SU-DHL-6 (cell line): ENCODE data around the gene MUC20.
"Not testable (repeated sequence)": the region's sequence is repeated elsewhere in the genome, so short reads cannot be mapped to it uniquely, and the experiment has no call there.

Experiments
- H2AFZ ChIP-seq: fragments of 200-600 bp; sonication (generic); 2 replicates; pipeline ENCODE4 v1.6.1; 2014; ENCODE audit warnings: low read depth, mild to moderate bottlenecking, moderate library complexity, mixed read lengths, antibody characterized with exemption, low read length; ENCODE audit not compliant: severe bottlenecking
- H3F3A ChIP-seq: fragments of 200-600 bp; shearing (Covaris generic); 2 replicates; pipeline ENCODE4 v1.6.0; 2016; ENCODE audit warnings: antibody characterized with exemption, mild to moderate bottlenecking; ENCODE audit not compliant: insufficient read depth
- H3K27ac ChIP-seq: fragments of 200-600 bp; sonication (generic); 2 replicates; pipeline ENCODE4 v1.5.1; 2016; ENCODE audit warnings: low read depth, mild to moderate bottlenecking, low read length, moderate library complexity, mixed read lengths
- H3K27me3 ChIP-seq: fragments of 200-600 bp; sonication (generic), shearing (Covaris generic); 2 replicates; pipeline ENCODE4 v1.6.0; 2014; ENCODE audit warnings: mild to moderate bottlenecking, low read length
- H3K36me3 ChIP-seq: fragments of 200-600 bp; sonication (generic); 2 replicates; pipeline ENCODE4 v1.6.1; 2014; ENCODE audit warnings: mild to moderate bottlenecking, low read length, mixed read lengths
- H3K4me2 ChIP-seq: fragments of 300-600, 200-600 bp; shearing (Covaris generic), sonication (generic); 2 replicates; pipeline ENCODE4 v1.6.0; 2014; ENCODE audit warnings: low read length, low read depth, mild to moderate bottlenecking; ENCODE audit not compliant: poor library complexity, severe bottlenecking
- H3K4me3 ChIP-seq: fragments of 200-600 bp; sonication (generic); 2 replicates; pipeline ENCODE4 v1.5.1; 2014; ENCODE audit warnings: antibody characterized with exemption, low read length, mild to moderate bottlenecking, mixed read lengths; ENCODE audit not compliant: insufficient read depth, poor library complexity, severe bottlenecking
- H3K79me2 ChIP-seq: fragments of 200-600 bp; sonication (generic); 2 replicates; pipeline ENCODE4 v1.6.1; 2014; ENCODE audit warnings: mild to moderate bottlenecking, low read length, moderate library complexity; ENCODE audit not compliant: insufficient read depth
- H3K9ac ChIP-seq: fragments of 200-600 bp; sonication (generic); 2 replicates; pipeline ENCODE4 v1.7.0; 2014; ENCODE audit warnings: mild to moderate bottlenecking, low read length
- H3K9me2 ChIP-seq: fragments of 200-600 bp; sonication (generic); replicated peaks from 2 replicates; pipeline ENCODE4 v1.6.1; 2014; ENCODE audit warnings: low read length; ENCODE audit not compliant: insufficient read depth
- H3K9me3 ChIP-seq: fragments of 200-600 bp; sonication (generic); 2 replicates; pipeline ENCODE4 v1.6.1; 2014; ENCODE audit warnings: low read length, mixed read lengths; ENCODE audit not compliant: insufficient read depth
- H4K20me1 ChIP-seq: fragments of 200-600 bp; sonication (generic); 2 replicates; pipeline ENCODE4 v1.6.1; 2014; ENCODE audit warnings: low read depth, mild to moderate bottlenecking, antibody characterized with exemption, low read length, moderate library complexity, mixed read lengths
- EZH2phosphoT487 ChIP-seq: fragments of 200-600 bp; sonication (generic), shearing (Covaris generic); conservative IDR thresholded peaks from 2 replicates; pipeline ENCODE4 v1.6.1; 2018; ENCODE audit warnings: mild to moderate bottlenecking, antibody characterized with exemption, low read length, moderate library complexity, mixed read lengths
- TF ChIP-seq, protein P1 (sequence below): fragments of 200-600 bp; sonication (generic); IDR thresholded peaks from one replicate; pipeline ENCODE4 v1.5.1; 2017; ENCODE audit warnings: antibody characterized with exemption, mild to moderate bottlenecking, low read length, moderate library complexity; ENCODE audit not compliant: insufficient read depth, poor library complexity, severe bottlenecking

Gene MUC20

DNA sequence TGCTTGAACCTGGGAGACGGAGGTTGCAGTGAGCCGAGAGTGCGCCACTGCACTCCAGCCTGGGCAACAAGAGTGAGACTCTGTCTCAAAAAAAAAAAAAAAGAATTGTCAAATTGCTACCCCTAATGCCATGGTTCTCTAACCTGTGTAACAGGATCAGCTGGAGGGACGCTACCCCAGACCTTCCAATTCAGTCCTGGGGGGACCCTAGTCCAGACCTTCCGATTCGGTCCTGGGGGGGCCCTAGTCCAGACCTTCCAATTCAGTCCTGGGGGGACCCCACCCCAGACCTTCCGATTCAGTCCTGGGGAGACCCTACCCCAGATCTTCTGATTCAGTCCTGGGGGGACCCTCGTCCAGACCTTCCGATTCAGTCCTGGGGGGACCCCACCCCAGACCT is 29.8 kb upstream of the MUC20 start:
- Histone ChIP-seq H3K36me3 (peaks cover 4% of the 10 kb centered on the region), H3K9me3 (no peaks in the 10 kb centered on the region), H3F3A (peaks cover 7% of the 10 kb centered on the region; the same call in 1 of the 2 replicates), H2AFZ (no peak overlapping the region), H3K9me2 (no peaks in the 10 kb centered on the region), H3K4me3 (no peak overlapping the region), H4K20me1 (no peaks in the 10 kb centered on the region), H3K27me3 (no peaks in the 10 kb centered on the region), H3K4me2 (no peak overlapping the region), H3K9ac (no peak overlapping the region), H3K79me2 (no peaks in the 10 kb centered on the region), H3K27ac (no peak overlapping the region)
- no peak for TF ChIP-seq EZH2phosphoT487
- TF ChIP-seq, protein P1, sequence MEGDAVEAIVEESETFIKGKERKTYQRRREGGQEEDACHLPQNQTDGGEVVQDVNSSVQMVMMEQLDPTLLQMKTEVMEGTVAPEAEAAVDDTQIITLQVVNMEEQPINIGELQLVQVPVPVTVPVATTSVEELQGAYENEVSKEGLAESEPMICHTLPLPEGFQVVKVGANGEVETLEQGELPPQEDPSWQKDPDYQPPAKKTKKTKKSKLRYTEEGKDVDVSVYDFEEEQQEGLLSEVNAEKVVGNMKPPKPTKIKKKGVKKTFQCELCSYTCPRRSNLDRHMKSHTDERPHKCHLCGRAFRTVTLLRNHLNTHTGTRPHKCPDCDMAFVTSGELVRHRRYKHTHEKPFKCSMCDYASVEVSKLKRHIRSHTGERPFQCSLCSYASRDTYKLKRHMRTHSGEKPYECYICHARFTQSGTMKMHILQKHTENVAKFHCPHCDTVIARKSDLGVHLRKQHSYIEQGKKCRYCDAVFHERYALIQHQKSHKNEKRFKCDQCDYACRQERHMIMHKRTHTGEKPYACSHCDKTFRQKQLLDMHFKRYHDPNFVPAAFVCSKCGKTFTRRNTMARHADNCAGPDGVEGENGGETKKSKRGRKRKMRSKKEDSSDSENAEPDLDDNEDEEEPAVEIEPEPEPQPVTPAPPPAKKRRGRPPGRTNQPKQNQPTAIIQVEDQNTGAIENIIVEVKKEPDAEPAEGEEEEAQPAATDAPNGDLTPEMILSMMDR = no peak

DNA sequence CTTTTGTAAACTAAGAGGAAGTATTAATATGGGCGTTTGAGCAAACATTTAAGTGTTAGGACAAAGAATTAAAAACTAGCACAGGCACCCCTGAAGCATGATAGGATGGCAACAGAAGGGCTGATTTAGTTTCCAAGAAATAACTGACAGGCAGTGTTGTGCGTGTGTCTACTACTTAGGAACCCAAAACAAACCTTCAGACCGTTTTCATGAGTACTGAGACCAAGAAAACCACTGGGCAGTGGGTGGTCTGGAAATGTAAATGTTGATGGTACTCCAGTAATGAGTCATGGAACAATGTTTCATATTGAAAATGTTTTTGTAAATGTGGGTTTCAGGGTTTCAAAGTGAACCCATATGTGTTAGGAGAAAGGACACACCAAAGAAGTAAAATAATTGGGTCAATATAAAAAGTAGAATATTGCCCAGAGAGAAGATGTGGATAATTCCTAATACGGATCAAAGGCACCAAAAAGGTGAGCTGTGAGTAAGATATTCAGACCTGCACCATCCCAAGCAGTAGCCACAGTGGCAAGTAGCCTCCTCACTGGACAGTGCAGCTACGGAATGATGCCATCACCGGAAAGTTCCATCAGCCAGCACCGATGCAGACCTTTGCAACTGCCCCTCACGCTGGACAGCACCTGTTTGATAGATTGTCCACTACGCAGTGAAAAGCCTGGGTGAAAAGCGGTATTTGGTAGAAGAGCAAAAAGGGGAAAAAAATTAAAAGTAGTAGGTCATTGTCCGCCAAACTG is 29.0 kb upstream of the MUC20 start:
- not testable (repeated sequence) for H3K4me3 ChIP-seq, H3K36me3 ChIP-seq

DNA sequence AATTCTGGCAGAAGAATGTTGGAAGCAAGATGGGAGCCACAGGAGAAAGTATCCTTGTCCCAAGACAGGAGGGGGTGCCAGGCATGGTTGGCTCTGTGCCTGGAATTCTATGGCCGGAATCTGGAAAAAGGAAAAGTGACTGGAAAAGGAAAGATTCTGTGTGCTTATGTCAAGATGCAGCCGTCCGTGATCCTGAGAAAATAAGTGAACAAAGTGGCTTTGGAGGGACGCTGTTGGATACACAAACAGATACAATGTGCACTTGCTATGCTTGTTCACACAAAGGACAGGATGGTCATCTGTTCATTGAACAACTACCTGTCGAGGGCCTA is 28.5 kb upstream of the MUC20 start:
- Histone ChIP-seq H3K9ac (no peak overlapping the region), H3K27me3 (no peaks in the 10 kb centered on the region), H3K9me3 (no peaks in the 10 kb centered on the region), H3K36me3 (no peaks in the 10 kb centered on the region), H3K4me2 (no peak overlapping the region), H3K9me2 (no peaks in the 10 kb centered on the region), H3K4me3 (no peak overlapping the region), H2AFZ (no peak overlapping the region), H3K27ac (no peak overlapping the region), H4K20me1 (no peaks in the 10 kb centered on the region), H3K79me2 (no peaks in the 10 kb centered on the region), H3F3A (peaks cover 5% of the 10 kb centered on the region; the same call in 1 of the 2 replicates)
- TF ChIP-seq EZH2phosphoT487 = no peak
- TF ChIP-seq, protein P1 = no peak

More for the DNA sequence above, 29.0 kb upstream of the MUC20 start:
- H4K20me1 ChIP-seq, H3K9ac ChIP-seq, H3K27me3 ChIP-seq, H3F3A ChIP-seq, H3K9me2 ChIP-seq, H3K9me3 ChIP-seq, H3K4me2 ChIP-seq, H2AFZ ChIP-seq, H3K79me2 ChIP-seq, H3K27ac ChIP-seq: not testable (repeated sequence)

DNA sequence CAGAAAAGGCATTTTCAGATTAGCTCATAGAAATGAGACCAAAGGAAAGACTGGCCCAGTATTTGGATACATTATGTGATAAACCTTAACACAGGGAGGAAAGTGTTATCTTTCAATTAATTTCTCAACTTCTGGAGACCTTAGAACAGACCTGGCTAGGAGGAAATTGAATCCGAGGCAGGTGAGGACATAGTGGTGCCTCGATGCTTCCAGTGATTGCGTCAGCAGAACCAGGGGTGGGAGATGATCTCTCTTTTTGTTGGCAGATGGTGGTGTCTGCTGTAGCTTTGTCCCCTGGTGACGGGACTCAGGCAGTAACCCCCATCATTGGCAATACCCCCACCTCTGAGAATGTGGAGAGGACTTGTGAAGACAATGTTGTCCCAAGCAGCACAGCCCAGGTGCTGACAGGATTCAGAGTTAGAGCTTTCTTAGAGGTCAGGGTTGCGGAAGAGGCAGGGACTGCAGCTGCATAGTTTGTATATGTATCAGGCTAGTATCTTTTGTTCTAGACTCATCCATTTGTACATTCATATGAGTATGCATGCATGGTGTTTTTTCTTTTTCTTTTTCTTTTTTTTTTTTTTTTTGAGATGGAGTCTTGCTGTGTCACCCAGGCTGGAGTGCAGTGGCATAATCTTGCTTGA is 27.9 kb upstream of the MUC20 start:
- no peaks in the 10 kb centered on the region for H3K79me2 ChIP-seq
- no peaks in the 10 kb centered on the region for H3K9me3 ChIP-seq
- H3K27ac ChIP-seq = no peak overlapping the region
- no peaks in the 10 kb centered on the region for H3F3A ChIP-seq
- H3K4me2 ChIP-seq = no peak overlapping the region
- no peak overlapping the region for H3K4me3 ChIP-seq
- H4K20me1 ChIP-seq = no peaks in the 10 kb centered on the region
- H2AFZ ChIP-seq = no peak overlapping the region
- H3K9ac ChIP-seq = no peak overlapping the region
- TF ChIP-seq EZH2phosphoT487 = no peak
- TF ChIP-seq, protein P1 = no peak
- no peaks in the 10 kb centered on the region for H3K27me3 ChIP-seq
- H3K9me2 ChIP-seq = no peaks in the 10 kb centered on the region
- no peaks in the 10 kb centered on the region for H3K36me3 ChIP-seq
